PC-3 (cell line): ENCODE results near the gene UGT2A2. TPM values are rescaled to one million over a fixed set of nuclear protein-coding genes. Genes with fewer than 3 reads are reported as not detected.

Source experiments
- ATAC-seq: fragments of 200-7000 bp; cut with Tn5 transposase; 2 replicates; pipeline ENCODE4 v1.9.1; 2020; ENCODE audit warnings: mild to moderate bottlenecking, moderate library complexity
- BruUV-seq: library from RNA; stranded (reverse); fragments of 400-500 nt; replicated peaks from 2 replicates; lab custom pipeline; 2021; lab: Mats Ljungman, UMichigan
- CTCF ChIA-PET: fragments of 300-600 bp; sonication (Branson Sonifier 250); formaldehyde crosslinking; loops from one replicate; lab custom pipeline; 2022; ENCODE audit warnings: antibody characterized with exemption; lab: Charles Lee
- POLR2A ChIA-PET: fragments of 300-600 bp; sonication (Branson Sonifier 250); formaldehyde crosslinking; loops from one replicate; lab custom pipeline; 2022; ENCODE audit warnings: antibody characterized with exemption; ENCODE audit not compliant: unreplicated experiment; lab: Charles Lee
- DNase-seq: peaks from one replicate; pipeline ENCODE4 v3.0.0-alpha.2; 2015
- H2AFZ ChIP-seq: fragments of 300-600 bp; sonication (generic); 2 replicates; pipeline ENCODE4 v1.6.0; 2016; ENCODE audit warnings: antibody characterized with exemption, low read length
- H3F3A ChIP-seq: fragments of 300-600 bp; sonication (generic); one replicate; pipeline ENCODE4 v1.6.0; 2017; ENCODE audit warnings: antibody characterized with exemption, low read length, control low read depth, mild to moderate bottlenecking; ENCODE audit not compliant: unreplicated experiment
- H3K27ac ChIP-seq: fragments of 300-600 bp; sonication (generic); 2 replicates; pipeline ENCODE4 v1.5.1; 2016; ENCODE audit warnings: mild to moderate bottlenecking, low read length
- H3K27me3 ChIP-seq: fragments of 300-600 bp; sonication (generic); 2 replicates; pipeline ENCODE4 v1.6.1; 2016; ENCODE audit warnings: low read length, mixed read lengths
- H3K36me3 ChIP-seq: fragments of 300-600 bp; sonication (generic); 2 replicates; pipeline ENCODE4 v1.6.1; 2016; ENCODE audit warnings: low read depth, mixed run types, low read length, mixed read lengths
- H3K4me1 ChIP-seq: fragments of 300-600 bp; sonication (generic); 2 replicates; pipeline ENCODE4 v1.5.1; 2016; ENCODE audit warnings: low read length; ENCODE audit not compliant: insufficient read depth
- H3K4me2 ChIP-seq: fragments of 300-600 bp; sonication (generic); 2 replicates; pipeline ENCODE4 v1.6.0; 2016; ENCODE audit warnings: low read length
- H3K4me3 ChIP-seq: fragments of 300-600 bp; sonication (generic); 2 replicates; pipeline ENCODE4 v1.5.1; 2016; ENCODE audit warnings: mild to moderate bottlenecking, low read length, mixed read lengths
- H3K79me2 ChIP-seq: fragments of 300-600 bp; sonication (generic); 2 replicates; pipeline ENCODE4 v1.6.1; 2017; ENCODE audit warnings: low read length, mixed read lengths
- H3K9ac ChIP-seq: fragments of 300-600 bp; sonication (generic); 2 replicates; pipeline ENCODE4 v1.6.0; 2016; ENCODE audit warnings: mild to moderate bottlenecking, low read length
- H3K9me2 ChIP-seq: fragments of 300-600 bp; sonication (generic); replicated peaks from 2 replicates; pipeline ENCODE4 v1.6.1; 2016; ENCODE audit warnings: mixed run types, low read length, mixed read lengths
- H3K9me3 ChIP-seq: fragments of 300-600 bp; sonication (generic); 2 replicates; pipeline ENCODE4 v1.6.1; 2016; ENCODE audit warnings: low read length, mixed read lengths
- H4K20me1 ChIP-seq: fragments of 300-600 bp; sonication (generic); 2 replicates; pipeline ENCODE4 v1.6.1; 2016; ENCODE audit warnings: low read length, mixed read lengths
- CTCF ChIP-seq: fragments of 300-600 bp; sonication (generic); conservative IDR thresholded peaks from 2 replicates; pipeline ENCODE4 v1.5.1; 2017; ENCODE audit warnings: antibody characterized with exemption, low read depth, mild to moderate bottlenecking, low read length
- EZH2 ChIP-seq: fragments of 300-600 bp; sonication (generic); IDR thresholded peaks from one replicate; pipeline ENCODE4 v1.6.1; 2017; ENCODE audit warnings: antibody characterized with exemption, mild to moderate bottlenecking, low read length; ENCODE audit not compliant: unreplicated experiment
- EZH2phosphoT487 ChIP-seq: fragments of 300-600 bp; sonication (generic); IDR thresholded peaks from 2 replicates; pipeline ENCODE4 v1.6.1; 2018; ENCODE audit warnings: mild to moderate bottlenecking, antibody characterized with exemption, low read length, borderline replicate concordance
- intact Hi-C: fragments of 100-400 bp; cut with micrococcal nuclease; formaldehyde crosslinking; loops from 2 replicates; pipeline ENCODE4 v1.9.0; 2023
- total RNA-seq: library from RNA; depleted of rRNA; stranded (reverse); fragments of >200 nt; gene quantifications from 2 replicates; pipeline ENCODE4 v1.2.3, GENCODE V29; 2014

Gene UGT2A2
- total RNA-seq, 1 experiment from 2014 or later, result not detected

DNA sequence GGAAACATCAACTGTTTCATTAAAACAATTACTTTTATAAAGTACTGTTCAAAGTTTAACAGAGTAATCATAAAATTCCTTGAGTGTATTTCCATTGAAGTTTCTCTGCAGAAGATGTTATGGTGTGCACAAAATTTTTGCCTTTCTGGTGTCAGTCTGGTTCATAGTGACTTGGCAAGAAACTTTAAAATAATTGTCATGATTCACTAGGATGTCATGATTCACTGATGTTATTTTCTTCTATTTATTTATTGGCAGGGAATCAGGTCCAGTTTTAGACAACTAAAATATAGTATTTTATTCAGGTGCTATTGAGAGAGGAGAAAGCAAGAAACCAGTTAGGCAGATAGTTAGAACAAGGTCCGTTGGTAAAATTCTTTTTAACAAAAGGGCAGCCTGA lies 9.8 kb upstream of the UGT2A2 start:
- TF ChIP-seq EZH2phosphoT487, result no peak
- no peak for TF ChIP-seq EZH2
- no peak for TF ChIP-seq CTCF
- Histone ChIP-seq H3K9me3 (no peaks in the 10 kb centered on the region), H3K27ac (no peak overlapping the region), H3K4me3 (no peak overlapping the region), H2AFZ (no peak overlapping the region), H3K36me3 (no peaks in the 10 kb centered on the region), H3K9me2 (no peaks in the 10 kb centered on the region), H3K27me3 (no peaks in the 10 kb centered on the region), H3K9ac (no peak overlapping the region), H3K4me2 (no peak overlapping the region), H4K20me1 (no peaks in the 10 kb centered on the region), H3K4me1 (peaks cover 7% of the 10 kb centered on the region), H3F3A (no peaks in the 10 kb centered on the region), H3K79me2 (no peaks in the 10 kb centered on the region)
- ChIA-PET CTCF (no interaction called here), POLR2A (no interaction called here)
- peak; percentile 55 for DNase-seq
- intact Hi-C loops, result no loop called here
- ATAC-seq, result peak; percentile 42
- BruUV-seq, result no TSS peak

GRCh38 chr4:69642961-69643360 lies 3.5 kb upstream of the UGT2A2 start:
- Histone ChIP-seq H3K79me2 (no peaks in the 10 kb centered on the region), H3K9me3 (no peaks in the 10 kb centered on the region), H3K9ac (no peak overlapping the region), H3F3A (no peaks in the 10 kb centered on the region), H3K4me1 (no peaks in the 10 kb centered on the region), H3K9me2 (no peaks in the 10 kb centered on the region), H3K27ac (no peak overlapping the region), H3K4me2 (no peak overlapping the region), H3K27me3 (0 out of 2 replicates have a peak, but pooled peaks cover 6% of the 10 kb centered on the region), H4K20me1 (no peaks in the 10 kb centered on the region), H2AFZ (no peak overlapping the region), H3K36me3 (no peaks in the 10 kb centered on the region), H3K4me3 (no peak overlapping the region)
- ChIA-PET CTCF (no interaction called here), POLR2A (no interaction called here)
- BruUV-seq, result no TSS peak
- no peak for DNase-seq
- ATAC-seq, result no peak
- intact Hi-C loops, result no loop called here
- no peak for TF ChIP-seq CTCF
- no peak for TF ChIP-seq EZH2
- TF ChIP-seq EZH2phosphoT487, result no peak

- BruUV-seq, result no TSS peak
- ChIA-PET POLR2A (no interaction called here), CTCF (no interaction called here)
- H4K20me1 ChIP-seq, result no peaks in the 10 kb centered on the region
- no peak overlapping the region for H3K4me3 ChIP-seq
- no peaks in the 10 kb centered on the region for H3F3A ChIP-seq
- H3K79me2 ChIP-seq, result no peaks in the 10 kb centered on the region
- no peak overlapping the region for H3K27ac ChIP-seq
- no peak for TF ChIP-seq EZH2phosphoT487
- no peak for TF ChIP-seq CTCF
- no peak for TF ChIP-seq EZH2
- H3K9ac ChIP-seq, result no peak overlapping the region
- ATAC-seq (no peak), DNase-seq (no peak)
- H3K9me2 ChIP-seq, result no peaks in the 10 kb centered on the region
- no peak overlapping the region for H2AFZ ChIP-seq
- no peaks in the 10 kb centered on the region for H3K9me3 ChIP-seq
- H3K27me3 ChIP-seq, result peaks cover 9% of the 10 kb centered on the region; the same call in 1 of the 2 replicates
- H3K36me3 ChIP-seq, result no peaks in the 10 kb centered on the region
- no peak overlapping the region for H3K4me2 ChIP-seq
- no peaks in the 10 kb centered on the region for H3K4me1 ChIP-seq
- intact Hi-C loops, result no loop called here
These were observed 847 bp upstream of the UGT2A2 start for GRCh38 chr4:69640289-69640688.
